Neural cell (in vitro differentiated cells): Measurements from ENCODE around the gene GTPBP3. TPM values are rescaled to one million over a fixed set of nuclear protein-coding genes. Genes with fewer than 3 reads are reported as not detected.

ENCODE experiments used
- H2AFZ ChIP-seq: fragments of 200-600, 300-800 bp; sonication (generic), shearing (Covaris generic); 2 replicates; pipeline ENCODE4 v1.6.0; 2014; ENCODE audit warnings: low read depth, mild to moderate bottlenecking, antibody characterized with exemption, low read length, moderate library complexity
- H3F3A ChIP-seq: fragments of 200-600 bp; shearing (Covaris generic); 2 replicates; pipeline ENCODE4 v1.6.1; 2016; ENCODE audit warnings: mild to moderate bottlenecking, moderate library complexity, mixed read lengths, antibody characterized with exemption, low read length; ENCODE audit not compliant: insufficient read depth, poor library complexity, severe bottlenecking
- H3K27ac ChIP-seq: fragments of 200-600, 300-800 bp; sonication (generic), shearing (Covaris generic); 2 replicates; pipeline ENCODE4 v1.5.1; 2014; ENCODE audit warnings: mild to moderate bottlenecking, low read length, moderate library complexity
- H3K27me3 ChIP-seq: fragments of 300-800, 200-600 bp; sonication (generic), shearing (Covaris generic); 2 replicates; pipeline ENCODE4 v1.6.0; 2014; ENCODE audit warnings: mild to moderate bottlenecking, low read depth, low read length, moderate library complexity; ENCODE audit not compliant: insufficient read depth
- H3K36me3 ChIP-seq: fragments of 300-800, 200-600 bp; sonication (generic), shearing (Covaris generic); 2 replicates; pipeline ENCODE4 v1.5.1; 2014; ENCODE audit warnings: mild to moderate bottlenecking, antibody characterized with exemption, low read length, moderate library complexity; ENCODE audit not compliant: insufficient read depth
- H3K4me2 ChIP-seq: fragments of 300-800, 200-600 bp; sonication (generic), shearing (Covaris generic); 2 replicates; pipeline ENCODE4 v1.6.0; 2014; ENCODE audit warnings: mild to moderate bottlenecking, low read length
- H3K4me3 ChIP-seq: fragments of 300-800, 200-600 bp; sonication (generic), shearing (Covaris generic); 2 replicates; pipeline ENCODE4 v1.5.1; 2014; ENCODE audit warnings: mild to moderate bottlenecking, low read length, moderate library complexity
- H3K79me2 ChIP-seq: fragments of 200-600 bp; shearing (Covaris generic); replicated peaks from 2 replicates; pipeline ENCODE4 v1.6.0; 2014; ENCODE audit warnings: mild to moderate bottlenecking, low read length, moderate library complexity; ENCODE audit not compliant: insufficient read depth
- H3K9ac ChIP-seq: fragments of 300-800, 200-600 bp; sonication (generic), shearing (Covaris generic); 2 replicates; pipeline ENCODE4 v1.6.1; 2016; ENCODE audit warnings: mild to moderate bottlenecking, low read length, mixed read lengths
- H3K9me2 ChIP-seq: fragments of 200-600 bp; shearing (Covaris generic); 2 replicates; pipeline ENCODE4 v1.6.1; 2016; ENCODE audit warnings: mild to moderate bottlenecking, low read length, mixed read lengths; ENCODE audit not compliant: insufficient read depth
- H3K9me3 ChIP-seq: fragments of 200-600, 300-800 bp; sonication (generic), shearing (Covaris generic); 2 replicates; pipeline ENCODE4 v1.6.1; 2016; ENCODE audit warnings: mild to moderate bottlenecking, mixed run types, low read length, moderate library complexity, mixed read lengths
- H4K20me1 ChIP-seq: fragments of 200-600 bp; shearing (Covaris generic); 2 replicates; pipeline ENCODE4 v1.6.1; 2016; ENCODE audit warnings: mild to moderate bottlenecking, mixed run types; ENCODE audit not compliant: insufficient read depth
- EP300 ChIP-seq: fragments of 450-650 bp; conservative IDR thresholded peaks from 2 replicates; pipeline ENCODE4 v1.6.1; 2014; ENCODE audit warnings: antibody characterized with exemption, mild to moderate bottlenecking, moderate library complexity; ENCODE audit not compliant: poor library complexity, severe bottlenecking
- EZH2 ChIP-seq: fragments of 200-600, 300-800 bp; shearing (Covaris generic), sonication (generic); IDR thresholded peaks from 2 replicates; pipeline ENCODE4 v1.6.1; 2014; ENCODE audit warnings: antibody characterized with exemption, low read length, borderline replicate concordance, mild to moderate bottlenecking; ENCODE audit not compliant: insufficient read depth, poor library complexity, severe bottlenecking
- MXI1 ChIP-seq: fragments of 450-650 bp; conservative IDR thresholded peaks from 2 replicates; pipeline ENCODE4 v1.6.1; 2014; ENCODE audit warnings: antibody characterized with exemption, mild to moderate bottlenecking; ENCODE audit not compliant: poor library complexity, severe bottlenecking
- POLR2AphosphoS5 ChIP-seq: IDR thresholded peaks from 2 replicates; pipeline ENCODE4 v1.6.1; 2012
- RAD21 ChIP-seq: fragments of 450-650 bp; conservative IDR thresholded peaks from 2 replicates; pipeline ENCODE4 v1.6.1; 2014; ENCODE audit warnings: antibody characterized with exemption, mild to moderate bottlenecking, moderate library complexity
- REST ChIP-seq: IDR thresholded peaks from 2 replicates; pipeline ENCODE4 v1.6.1; 2012; ENCODE audit warnings: borderline replicate concordance
- SMC3 ChIP-seq: fragments of 450-650 bp; conservative IDR thresholded peaks from 2 replicates; pipeline ENCODE4 v1.6.1; 2014; ENCODE audit warnings: antibody characterized with exemption, mild to moderate bottlenecking, moderate library complexity; ENCODE audit not compliant: poor library complexity
- TAF1 ChIP-seq: IDR thresholded peaks from 2 replicates; pipeline ENCODE4 v1.6.1; 2012; ENCODE audit warnings: low read depth
- polyA plus RNA-seq: library from polyadenylated mRNA; depleted of rRNA; stranded (reverse); fragments of >200 nt; gene quantifications from 2 replicates; pipeline ENCODE4 v1.2.3, GENCODE V29; 2014
- TF ChIP-seq, protein P1 (sequence below): fragments of 450-650 bp; IDR thresholded peaks from 2 replicates; pipeline ENCODE4 v1.5.1; 2014; ENCODE audit warnings: antibody characterized with exemption, mild to moderate bottlenecking, moderate library complexity; ENCODE audit not compliant: poor library complexity, severe bottlenecking

The GTPBP3 gene
- polyA plus RNA-seq, 1 donor from 2014 or later = 25.6 TPM

DNA sequence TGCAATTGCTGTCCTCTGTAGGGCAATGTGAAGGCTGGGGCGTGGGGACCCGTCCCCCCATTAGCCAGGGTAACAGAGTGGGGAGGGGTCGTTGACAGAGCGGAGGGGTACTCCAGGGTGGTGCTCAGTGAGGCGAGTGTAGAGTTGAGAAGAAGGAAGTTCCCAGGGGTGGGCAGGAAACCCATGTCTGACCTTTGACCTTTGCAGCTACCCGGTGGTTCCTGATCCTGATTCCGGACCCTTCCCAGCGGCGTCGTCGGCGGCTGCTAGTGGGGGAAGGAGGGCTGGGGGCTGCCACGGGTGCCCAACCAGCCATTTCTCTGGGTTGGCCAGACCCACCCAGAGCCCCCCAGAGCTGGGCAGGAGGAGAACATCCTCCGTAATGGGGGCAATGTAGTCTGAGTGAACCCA is 41.9 kb downstream of the GTPBP3 start:
- Histone ChIP-seq H2AFZ (no peak overlapping the region), H3K4me3 (no peak overlapping the region), H3K27ac (no peak overlapping the region), H3K36me3 (no peaks in the 10 kb centered on the region), H3K4me2 (no peak overlapping the region), H3K27me3 (no peaks in the 10 kb centered on the region), H3K79me2 (no peaks in the 10 kb centered on the region), H3K9ac (no peak overlapping the region), H3K9me3 (no peaks in the 10 kb centered on the region), H3F3A (no peaks in the 10 kb centered on the region), H3K9me2 (no peaks in the 10 kb centered on the region), H4K20me1 (no peaks in the 10 kb centered on the region)
- no peak for TF ChIP-seq EZH2
- TF ChIP-seq POLR2AphosphoS5 = no peak
- TF ChIP-seq RAD21 = no peak
- no peak for TF ChIP-seq TAF1
- TF ChIP-seq REST = no peak
- TF ChIP-seq SMC3 = no peak
- TF ChIP-seq EP300 = no peak

DNA sequence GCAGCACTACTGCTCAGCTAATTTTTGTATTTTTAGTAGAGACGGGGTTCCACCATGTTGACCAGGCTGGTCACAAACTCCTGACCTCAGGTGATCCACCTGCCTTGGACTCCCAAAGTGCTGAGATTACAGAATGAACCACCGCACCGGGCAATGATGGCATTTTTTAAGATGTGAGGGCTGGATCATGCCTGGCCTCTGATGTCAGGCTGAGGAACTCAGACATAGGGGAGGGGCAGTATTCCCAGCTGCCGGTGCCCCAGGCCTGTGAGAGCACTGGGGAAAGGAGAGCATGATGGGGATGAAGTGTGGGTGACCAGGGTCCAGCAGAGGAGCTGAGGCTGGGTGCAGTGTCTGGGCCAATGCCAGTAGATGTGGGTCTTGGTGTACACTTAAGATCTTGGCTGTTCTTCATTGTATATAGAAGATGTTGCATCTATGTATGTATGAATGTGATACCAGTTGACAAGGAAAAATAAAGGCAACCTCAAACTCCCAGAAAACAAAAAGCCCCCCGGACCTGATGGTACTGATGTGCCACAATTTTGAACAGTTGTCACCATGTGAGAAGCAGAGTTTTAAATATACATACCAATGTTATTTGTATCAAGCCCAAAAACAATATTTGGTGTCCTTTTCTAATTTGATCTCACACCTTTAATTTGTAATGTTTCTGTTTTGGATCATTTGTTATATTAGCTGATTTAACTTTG is 43.2 kb downstream of the GTPBP3 start:
- H4K20me1 ChIP-seq = no peaks in the 10 kb centered on the region
- no peaks in the 10 kb centered on the region for H3K79me2 ChIP-seq
- no peak overlapping the region for H3K27ac ChIP-seq
- H3K9me2 ChIP-seq = no peaks in the 10 kb centered on the region
- H3K4me3 ChIP-seq = no peak overlapping the region
- no peak overlapping the region for H3K9ac ChIP-seq
- no peaks in the 10 kb centered on the region for H3K36me3 ChIP-seq
- no peaks in the 10 kb centered on the region for H3K27me3 ChIP-seq
- TF ChIP-seq EP300 (no peak), MXI1 (no peak), EZH2 (no peak), POLR2AphosphoS5 (no peak)
- TF ChIP-seq, protein P1, sequence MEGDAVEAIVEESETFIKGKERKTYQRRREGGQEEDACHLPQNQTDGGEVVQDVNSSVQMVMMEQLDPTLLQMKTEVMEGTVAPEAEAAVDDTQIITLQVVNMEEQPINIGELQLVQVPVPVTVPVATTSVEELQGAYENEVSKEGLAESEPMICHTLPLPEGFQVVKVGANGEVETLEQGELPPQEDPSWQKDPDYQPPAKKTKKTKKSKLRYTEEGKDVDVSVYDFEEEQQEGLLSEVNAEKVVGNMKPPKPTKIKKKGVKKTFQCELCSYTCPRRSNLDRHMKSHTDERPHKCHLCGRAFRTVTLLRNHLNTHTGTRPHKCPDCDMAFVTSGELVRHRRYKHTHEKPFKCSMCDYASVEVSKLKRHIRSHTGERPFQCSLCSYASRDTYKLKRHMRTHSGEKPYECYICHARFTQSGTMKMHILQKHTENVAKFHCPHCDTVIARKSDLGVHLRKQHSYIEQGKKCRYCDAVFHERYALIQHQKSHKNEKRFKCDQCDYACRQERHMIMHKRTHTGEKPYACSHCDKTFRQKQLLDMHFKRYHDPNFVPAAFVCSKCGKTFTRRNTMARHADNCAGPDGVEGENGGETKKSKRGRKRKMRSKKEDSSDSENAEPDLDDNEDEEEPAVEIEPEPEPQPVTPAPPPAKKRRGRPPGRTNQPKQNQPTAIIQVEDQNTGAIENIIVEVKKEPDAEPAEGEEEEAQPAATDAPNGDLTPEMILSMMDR = no peak
- H3K4me2 ChIP-seq = no peak overlapping the region
- H3F3A ChIP-seq = no peaks in the 10 kb centered on the region
- H2AFZ ChIP-seq = no peak overlapping the region
- H3K9me3 ChIP-seq = no peaks in the 10 kb centered on the region
